Tibial artery (tissue), 4 donors: ENCODE measurements around the gene XPNPEP1.

ENCODE experiments used
- DNase-seq, 2 donors: peaks; one replicate each; pipeline ENCODE4 v3.0.0-alpha.2; 2019
- H3K27ac ChIP-seq, 2 donors: fragments of 200-600 bp; sonication (generic) in 1 of 2; 1 replicate in 1 of 2; 2 replicates in 1 of 2; pipeline ENCODE4 v1.5.1; 2018 to 2019; ENCODE audit warnings: mild to moderate bottlenecking in 1 of 2
- H3K27me3 ChIP-seq, 2 donors: fragments of 200-600 bp; sonication (generic) in 1 of 2; one replicate each; pipeline versions ENCODE4 v1.5.1 to v1.6.0; 2016 to 2019
- H3K36me3 ChIP-seq, 3 donors: fragments of 200-600 bp; sonication (generic) in 2 of 3; one replicate each; pipeline ENCODE4 v1.5.1; 2016 to 2019; ENCODE audit warnings: mild to moderate bottlenecking in 2 of 3
- H3K4me1 ChIP-seq, 4 donors: fragments of 200-600 bp; sonication (generic) in 2 of 4; 1 replicate in 3 of 4; 2 replicates in 1 of 4; pipeline ENCODE4 v1.5.1; 2016 to 2019
- H3K4me3 ChIP-seq, 2 donors: fragments of 200-600 bp; sonication (generic) in 1 of 2; 1 replicate in 1 of 2; 2 replicates in 1 of 2; pipeline ENCODE4 v1.5.1; 2018 to 2019; ENCODE audit warnings: mild to moderate bottlenecking in 2 of 2
- H3K9me3 ChIP-seq, 3 donors: fragments of 200-600 bp; sonication (generic) in 1 of 3; one replicate each; pipeline ENCODE4 v1.5.1; 2016 to 2019
- CTCF ChIP-seq, 2 experiments: fragments of 200-600 bp in 1 of 2; fragments of 450-650 bp in 1 of 2; IDR thresholded peaks; one replicate each; pipeline ENCODE4 v1.5.1; 2017 to 2019; ENCODE audit warnings: antibody characterized with exemption in 2 of 2, mild to moderate bottlenecking in 1 of 2, moderate library complexity in 1 of 2
- intact Hi-C: fragments of 100-400 bp; cut with DNase I; formaldehyde crosslinking; loops from one replicate; pipeline ENCODE4 v1.15.0; 2023; ENCODE audit warnings: low total_unique reads

Gene XPNPEP1

DNA sequence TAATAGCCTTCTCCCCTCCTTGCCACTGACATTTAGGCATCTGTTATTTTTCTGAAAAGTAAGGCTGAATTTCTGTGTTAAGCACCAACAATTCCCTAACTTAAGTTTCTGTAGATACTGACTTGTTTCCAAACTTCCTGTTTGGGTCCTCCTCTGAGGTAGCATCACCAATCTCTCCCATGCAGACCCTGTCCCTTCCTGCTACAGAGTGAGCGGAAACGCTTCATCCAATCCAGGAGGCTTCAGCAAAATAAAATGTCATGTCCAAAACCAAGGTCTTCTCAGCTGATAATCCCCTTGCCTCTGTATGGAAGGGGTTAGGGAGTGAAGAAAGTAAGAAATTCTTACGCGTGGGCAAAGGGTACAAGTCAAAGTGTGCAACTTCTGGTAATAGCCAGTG, 29.9 kb downstream of the XPNPEP1 start:
- peak overlapping the region; percentile 84 to 85 for H3K27ac ChIP-seq
- intact Hi-C loops, result no loop called here
- DNase-seq, result no peak

GRCh38 chr10:109892931-109893330, 30.4 kb downstream of the XPNPEP1 start:
- Histone ChIP-seq H3K27ac (peak overlapping the region; percentile 84 to 85), H3K4me3 (no peak overlapping the region), H3K9me3 (no peaks in the 10 kb centered on the region), H3K27me3 (no peaks in the 10 kb centered on the region), H3K36me3 (peaks cover 3 to 12% (median 8%) of the 10 kb centered on the region in 3 donors), H3K4me1 (peaks cover 0 to 87% (median 67%) of the 10 kb centered on the region in 4 donors)
- DNase-seq, result no peak
- no peak for TF ChIP-seq CTCF (IDR thresholded peaks at IDR 0.05)
- intact Hi-C loops, result no loop called here

More for the DNA sequence above, 29.9 kb downstream of the XPNPEP1 start:
- H3K4me1 ChIP-seq, result peaks cover 0 to 91% (median 71%) of the 10 kb centered on the region in 4 donors
- no peak for TF ChIP-seq CTCF (IDR thresholded peaks at IDR 0.05)
- peaks cover 0 to 7% (median 4%) of the 10 kb centered on the region in 3 donors for H3K36me3 ChIP-seq
- H3K4me3 ChIP-seq, result no peak overlapping the region
- no peaks in the 10 kb centered on the region for H3K27me3 ChIP-seq
- H3K9me3 ChIP-seq, result no peaks in the 10 kb centered on the region

- H3K27ac ChIP-seq, result peak overlapping the region; percentile 84 to 85
- intact Hi-C loops, result no loop called here
- TF ChIP-seq CTCF (IDR thresholded peaks at IDR 0.05), result no peak
These were observed 31.2 kb downstream of the XPNPEP1 start for GRCh38 chr10:109892117-109892516.

GRCh38 chr10:109891105-109891504, 32.2 kb downstream of the XPNPEP1 start:
- Histone ChIP-seq H3K27ac (peak overlapping the region; percentile 84 to 85), H3K4me1 (peaks cover 0 to 69% (median 54%) of the 10 kb centered on the region in 4 donors), H3K27me3 (no peaks in the 10 kb centered on the region), H3K4me3 (no peak overlapping the region), H3K36me3 (peaks cover 6 to 26% (median 20%) of the 10 kb centered on the region in 3 donors), H3K9me3 (no peaks in the 10 kb centered on the region)
- TF ChIP-seq CTCF (IDR thresholded peaks at IDR 0.05), result no peak
- DNase-seq, result no peak
- intact Hi-C loops, result no loop called here

More at GRCh38 chr10:109892117-109892516, 31.2 kb downstream of the XPNPEP1 start:
- peak in 1 of 2 donors; percentile 74 for DNase-seq
- Histone ChIP-seq H3K36me3 (peaks cover 6 to 20% (median 16%) of the 10 kb centered on the region in 3 donors), H3K9me3 (no peaks in the 10 kb centered on the region), H3K4me1 (peaks cover 0 to 79% (median 61%) of the 10 kb centered on the region in 4 donors), H3K27me3 (no peaks in the 10 kb centered on the region), H3K4me3 (no peak overlapping the region)

- H3K36me3 ChIP-seq, result peaks cover 6 to 32% (median 20%) of the 10 kb centered on the region in 3 donors
- H3K4me3 ChIP-seq, result no peak overlapping the region
- H3K27ac ChIP-seq, result peak overlapping the region; percentile 48 to 84
- H3K27me3 ChIP-seq, result no peaks in the 10 kb centered on the region
- no peaks in the 10 kb centered on the region for H3K9me3 ChIP-seq
- TF ChIP-seq CTCF (IDR thresholded peaks at IDR 0.05), result no peak
- intact Hi-C loops, result loop anchor here (10.0 kb wide), 3 partner anchors 75 to 415 kb away; partner anchors contain the start of gene SMNDC1
- DNase-seq, result no peak
- H3K4me1 ChIP-seq, result peaks cover 0 to 57% (median 42%) of the 10 kb centered on the region in 4 donors
These were observed 33.4 kb downstream of the XPNPEP1 start for GRCh38 chr10:109889867-109890266.
